PC-3 (cell line): ENCODE data around the gene ABCC12. TPM values are rescaled to one million over a fixed set of nuclear protein-coding genes. Genes with fewer than 3 reads are reported as not detected.

Source experiments
- ATAC-seq: fragments of 200-7000 bp; cut with Tn5 transposase; 2 replicates; pipeline ENCODE4 v1.9.1; 2020; ENCODE audit warnings: mild to moderate bottlenecking, moderate library complexity
- BruUV-seq: library from RNA; stranded (reverse); fragments of 400-500 nt; replicated peaks from 2 replicates; lab custom pipeline; 2021; lab: Mats Ljungman, UMichigan
- CTCF ChIA-PET: fragments of 300-600 bp; sonication (Branson Sonifier 250); formaldehyde crosslinking; loops from one replicate; lab custom pipeline; 2022; ENCODE audit warnings: antibody characterized with exemption; lab: Charles Lee
- POLR2A ChIA-PET: fragments of 300-600 bp; sonication (Branson Sonifier 250); formaldehyde crosslinking; loops from one replicate; lab custom pipeline; 2022; ENCODE audit warnings: antibody characterized with exemption; ENCODE audit not compliant: unreplicated experiment; lab: Charles Lee
- DNase-seq: peaks from one replicate; pipeline ENCODE4 v3.0.0-alpha.2; 2015
- H2AFZ ChIP-seq: fragments of 300-600 bp; sonication (generic); 2 replicates; pipeline ENCODE4 v1.6.0; 2016; ENCODE audit warnings: antibody characterized with exemption, low read length
- H3F3A ChIP-seq: fragments of 300-600 bp; sonication (generic); one replicate; pipeline ENCODE4 v1.6.0; 2017; ENCODE audit warnings: antibody characterized with exemption, low read length, control low read depth, mild to moderate bottlenecking; ENCODE audit not compliant: unreplicated experiment
- H3K27ac ChIP-seq: fragments of 300-600 bp; sonication (generic); 2 replicates; pipeline ENCODE4 v1.5.1; 2016; ENCODE audit warnings: mild to moderate bottlenecking, low read length
- H3K27me3 ChIP-seq: fragments of 300-600 bp; sonication (generic); 2 replicates; pipeline ENCODE4 v1.6.1; 2016; ENCODE audit warnings: low read length, mixed read lengths
- H3K36me3 ChIP-seq: fragments of 300-600 bp; sonication (generic); 2 replicates; pipeline ENCODE4 v1.6.1; 2016; ENCODE audit warnings: low read depth, mixed run types, low read length, mixed read lengths
- H3K4me1 ChIP-seq: fragments of 300-600 bp; sonication (generic); 2 replicates; pipeline ENCODE4 v1.5.1; 2016; ENCODE audit warnings: low read length; ENCODE audit not compliant: insufficient read depth
- H3K4me2 ChIP-seq: fragments of 300-600 bp; sonication (generic); 2 replicates; pipeline ENCODE4 v1.6.0; 2016; ENCODE audit warnings: low read length
- H3K4me3 ChIP-seq: fragments of 300-600 bp; sonication (generic); 2 replicates; pipeline ENCODE4 v1.5.1; 2016; ENCODE audit warnings: mild to moderate bottlenecking, low read length, mixed read lengths
- H3K79me2 ChIP-seq: fragments of 300-600 bp; sonication (generic); 2 replicates; pipeline ENCODE4 v1.6.1; 2017; ENCODE audit warnings: low read length, mixed read lengths
- H3K9ac ChIP-seq: fragments of 300-600 bp; sonication (generic); 2 replicates; pipeline ENCODE4 v1.6.0; 2016; ENCODE audit warnings: mild to moderate bottlenecking, low read length
- H3K9me2 ChIP-seq: fragments of 300-600 bp; sonication (generic); replicated peaks from 2 replicates; pipeline ENCODE4 v1.6.1; 2016; ENCODE audit warnings: mixed run types, low read length, mixed read lengths
- H3K9me3 ChIP-seq: fragments of 300-600 bp; sonication (generic); 2 replicates; pipeline ENCODE4 v1.6.1; 2016; ENCODE audit warnings: low read length, mixed read lengths
- H4K20me1 ChIP-seq: fragments of 300-600 bp; sonication (generic); 2 replicates; pipeline ENCODE4 v1.6.1; 2016; ENCODE audit warnings: low read length, mixed read lengths
- EZH2 ChIP-seq: fragments of 300-600 bp; sonication (generic); IDR thresholded peaks from one replicate; pipeline ENCODE4 v1.6.1; 2017; ENCODE audit warnings: antibody characterized with exemption, mild to moderate bottlenecking, low read length; ENCODE audit not compliant: unreplicated experiment
- EZH2phosphoT487 ChIP-seq: fragments of 300-600 bp; sonication (generic); IDR thresholded peaks from 2 replicates; pipeline ENCODE4 v1.6.1; 2018; ENCODE audit warnings: mild to moderate bottlenecking, antibody characterized with exemption, low read length, borderline replicate concordance
- intact Hi-C: fragments of 100-400 bp; cut with micrococcal nuclease; formaldehyde crosslinking; loops from 2 replicates; pipeline ENCODE4 v1.9.0; 2023
- total RNA-seq: library from RNA; depleted of rRNA; stranded (reverse); fragments of >200 nt; gene quantifications from 2 replicates; pipeline ENCODE4 v1.2.3, GENCODE V29; 2014
- TF ChIP-seq, protein P1 (sequence below): fragments of 300-600 bp; sonication (generic); conservative IDR thresholded peaks from 2 replicates; pipeline ENCODE4 v1.5.1; 2017; ENCODE audit warnings: antibody characterized with exemption, low read depth, mild to moderate bottlenecking, low read length

The ABCC12 gene
- total RNA-seq, 1 experiment from 2014 or later: not detected

DNA sequence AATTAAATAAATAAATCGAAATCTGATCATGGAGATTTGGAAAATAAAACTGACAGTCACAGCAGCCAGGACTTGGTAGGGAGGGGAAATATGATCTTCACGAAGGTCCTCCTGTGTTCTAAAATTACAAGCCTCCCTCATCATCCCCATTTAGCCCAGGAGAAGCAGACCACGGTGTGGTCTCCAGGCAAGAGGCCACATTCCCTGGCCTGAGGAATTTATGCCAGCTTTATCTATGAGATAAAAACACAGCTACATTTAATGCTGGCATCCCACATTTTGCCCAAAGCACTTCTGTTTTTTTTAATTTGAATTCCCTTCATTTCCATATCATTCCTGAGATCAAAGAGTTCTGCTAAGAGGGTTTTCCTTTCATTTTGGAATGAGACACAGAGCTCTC is 43.2 kb downstream of the ABCC12 start:
- intact Hi-C loops: no loop called here
- H4K20me1 ChIP-seq: no peaks in the 10 kb centered on the region
- no peaks in the 10 kb centered on the region for H3F3A ChIP-seq
- H3K27ac ChIP-seq: no peak overlapping the region
- CTCF ChIA-PET: interaction anchor here (0.6 kb wide), 1 partner anchor 17 kb away, joined by 3 read pairs; no protein-coding TSS in a partner anchor
- no peaks in the 10 kb centered on the region for H3K36me3 ChIP-seq
- no peak overlapping the region for H3K4me3 ChIP-seq
- POLR2A ChIA-PET: interaction anchor here (0.6 kb wide), 1 partner anchor 13 kb away, joined by 3 read pairs; no protein-coding TSS in a partner anchor
- H3K4me1 ChIP-seq: no peaks in the 10 kb centered on the region
- BruUV-seq: no TSS peak
- ATAC-seq (no peak), DNase-seq (no peak)
- H3K9me3 ChIP-seq: no peaks in the 10 kb centered on the region
- H3K9ac ChIP-seq: no peak overlapping the region
- H2AFZ ChIP-seq: no peak overlapping the region
- H3K4me2 ChIP-seq: no peak overlapping the region
- H3K27me3 ChIP-seq: no peaks in the 10 kb centered on the region
- no peaks in the 10 kb centered on the region for H3K79me2 ChIP-seq
- no peaks in the 10 kb centered on the region for H3K9me2 ChIP-seq
- no peak for TF ChIP-seq EZH2
- TF ChIP-seq, protein P1, sequence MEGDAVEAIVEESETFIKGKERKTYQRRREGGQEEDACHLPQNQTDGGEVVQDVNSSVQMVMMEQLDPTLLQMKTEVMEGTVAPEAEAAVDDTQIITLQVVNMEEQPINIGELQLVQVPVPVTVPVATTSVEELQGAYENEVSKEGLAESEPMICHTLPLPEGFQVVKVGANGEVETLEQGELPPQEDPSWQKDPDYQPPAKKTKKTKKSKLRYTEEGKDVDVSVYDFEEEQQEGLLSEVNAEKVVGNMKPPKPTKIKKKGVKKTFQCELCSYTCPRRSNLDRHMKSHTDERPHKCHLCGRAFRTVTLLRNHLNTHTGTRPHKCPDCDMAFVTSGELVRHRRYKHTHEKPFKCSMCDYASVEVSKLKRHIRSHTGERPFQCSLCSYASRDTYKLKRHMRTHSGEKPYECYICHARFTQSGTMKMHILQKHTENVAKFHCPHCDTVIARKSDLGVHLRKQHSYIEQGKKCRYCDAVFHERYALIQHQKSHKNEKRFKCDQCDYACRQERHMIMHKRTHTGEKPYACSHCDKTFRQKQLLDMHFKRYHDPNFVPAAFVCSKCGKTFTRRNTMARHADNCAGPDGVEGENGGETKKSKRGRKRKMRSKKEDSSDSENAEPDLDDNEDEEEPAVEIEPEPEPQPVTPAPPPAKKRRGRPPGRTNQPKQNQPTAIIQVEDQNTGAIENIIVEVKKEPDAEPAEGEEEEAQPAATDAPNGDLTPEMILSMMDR: no peak
- no peak for TF ChIP-seq EZH2phosphoT487

DNA sequence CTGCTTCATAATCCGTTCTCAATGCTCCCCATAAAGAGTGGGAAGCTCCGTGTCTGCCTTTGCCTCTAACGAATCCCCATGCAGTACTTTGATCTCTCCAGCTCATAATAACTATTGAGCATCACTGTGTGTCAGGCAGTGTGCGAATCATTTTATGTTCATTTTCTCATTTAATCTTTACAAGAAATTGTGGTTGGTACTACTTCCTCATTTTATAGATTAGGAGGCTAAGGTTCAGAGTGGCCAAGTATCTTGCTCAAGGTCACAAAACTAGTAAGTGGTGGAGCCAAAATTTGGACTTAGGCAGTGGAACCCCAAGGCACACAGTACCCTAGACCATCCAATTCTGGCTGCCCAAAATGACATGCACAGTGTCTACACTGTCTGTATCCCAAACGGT is 44.8 kb downstream of the ABCC12 start:
- H3K36me3 ChIP-seq: no peaks in the 10 kb centered on the region
- BruUV-seq: no TSS peak
- H3K4me2 ChIP-seq: no peak overlapping the region
- no peak overlapping the region for H2AFZ ChIP-seq
- H4K20me1 ChIP-seq: no peaks in the 10 kb centered on the region
- no peaks in the 10 kb centered on the region for H3K79me2 ChIP-seq
- H3K4me1 ChIP-seq: no peaks in the 10 kb centered on the region
- no peak overlapping the region for H3K4me3 ChIP-seq
- H3F3A ChIP-seq: no peaks in the 10 kb centered on the region
- no peaks in the 10 kb centered on the region for H3K27me3 ChIP-seq
- H3K9ac ChIP-seq: no peak overlapping the region
- ATAC-seq: no peak
- no peaks in the 10 kb centered on the region for H3K9me2 ChIP-seq
- TF ChIP-seq EZH2phosphoT487 (no peak), EZH2 (no peak)
- TF ChIP-seq, protein P1: no peak
- intact Hi-C loops: no loop called here
- ChIA-PET POLR2A (no interaction called here), CTCF (no interaction called here)
- no peak for DNase-seq
- no peak overlapping the region for H3K27ac ChIP-seq
- no peaks in the 10 kb centered on the region for H3K9me3 ChIP-seq

DNA sequence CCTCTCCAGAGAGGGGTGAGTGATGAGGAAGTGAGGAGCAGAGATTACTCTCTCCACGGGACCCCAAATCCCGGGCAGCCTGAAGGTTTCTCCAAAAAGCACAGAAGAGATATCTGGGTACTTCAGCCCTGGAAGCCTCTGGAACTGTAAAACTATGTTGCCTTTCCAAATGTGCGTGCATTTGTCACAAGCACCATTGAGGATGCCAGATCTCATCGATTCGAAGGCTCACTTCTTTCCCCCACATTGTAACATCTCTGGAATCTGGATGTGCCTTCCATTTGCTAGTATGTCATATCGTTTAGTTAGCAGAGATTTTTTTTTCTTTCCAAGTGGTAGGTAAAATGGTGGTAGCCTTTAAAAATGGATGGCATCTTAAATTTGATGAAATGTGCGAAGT is 45.8 kb downstream of the ABCC12 start:
- no peaks in the 10 kb centered on the region for H3K4me1 ChIP-seq
- H4K20me1 ChIP-seq: no peaks in the 10 kb centered on the region
- ATAC-seq (no peak), DNase-seq (no peak)
- no TSS peak for BruUV-seq
- no peaks in the 10 kb centered on the region for H3K36me3 ChIP-seq
- H3K27me3 ChIP-seq: no peaks in the 10 kb centered on the region
- ChIA-PET CTCF (no interaction called here), POLR2A (no interaction called here)
- H3K4me3 ChIP-seq: no peak overlapping the region
- H3K9ac ChIP-seq: no peak overlapping the region
- no peak overlapping the region for H2AFZ ChIP-seq
- no peak overlapping the region for H3K27ac ChIP-seq
- TF ChIP-seq, protein P1: no peak
- no peak for TF ChIP-seq EZH2
- no peak for TF ChIP-seq EZH2phosphoT487
- intact Hi-C loops: no loop called here
- no peaks in the 10 kb centered on the region for H3F3A ChIP-seq
- H3K9me2 ChIP-seq: no peaks in the 10 kb centered on the region
- no peaks in the 10 kb centered on the region for H3K9me3 ChIP-seq
- no peaks in the 10 kb centered on the region for H3K79me2 ChIP-seq
- H3K4me2 ChIP-seq: no peak overlapping the region
